ENCODE measurements around the gene KSR2. TPM values are rescaled to one million over a fixed set of nuclear protein-coding genes. Genes with fewer than 3 reads are reported as not detected.
"Not testable (repeated sequence)": the region's sequence is repeated elsewhere in the genome, so short reads cannot be mapped to it uniquely, and the experiment has no call there.

KSR2 gene
- total RNA-seq, 1 experiment from 2014 or later: not detected

- intact Hi-C loops (cut with micrococcal nuclease; ENCODE audit: unreplicated experiment): no loop called here
- no peak for DNase-seq (ENCODE audit: low spot score)
- H3K4me1 ChIP-seq (ENCODE audit: insufficient read depth, low read length, poor library complexity, severe bottlenecking): no peaks in the 10 kb centered on the region
- no peaks in the 10 kb centered on the region for H3K9me3 ChIP-seq (ENCODE audit: low read depth, low read length, poor library complexity, severe bottlenecking)
- H3K36me3 ChIP-seq (ENCODE audit: insufficient read depth, low read length, poor library complexity, severe bottlenecking): no peaks in the 10 kb centered on the region
- BruUV-seq (replicated peaks): no TSS peak
- ChIA-PET POLR2A (ENCODE audit: low non-redundant PET) (no interaction called here), CTCF (no interaction called here)
- TF ChIP-seq CTCF (conservative IDR thresholded peaks at IDR 0.05; ENCODE audit: low read depth, low read length): no peak
- TF ChIP-seq EZH2 (IDR thresholded peaks at IDR 0.05; ENCODE audit: borderline replicate concordance, low read depth, low read length, poor library complexity, severe bottlenecking): no peak
- no peaks in the 10 kb centered on the region for H3K27me3 ChIP-seq (replicated peaks; ENCODE audit: insufficient read depth, low read depth, low read length, poor library complexity)
- no peak overlapping the region for H3K4me3 ChIP-seq (ENCODE audit: low read depth, low read length, poor library complexity, severe bottlenecking)
- H3K27ac ChIP-seq (ENCODE audit: low read depth, low read length, poor library complexity, severe bottlenecking): no peak overlapping the region
Measured at GRCh38 chr12:117865505-117865904, 103.3 kb downstream of the KSR2 start.

GRCh38 chr12:117863002-117863709 lies 105.6 kb downstream of the KSR2 start:
- Histone ChIP-seq H3K9me3 (ENCODE audit: low read depth, low read length, poor library complexity, severe bottlenecking) (no peaks in the 10 kb centered on the region), H3K36me3 (ENCODE audit: insufficient read depth, low read length, poor library complexity, severe bottlenecking) (no peaks in the 10 kb centered on the region), H3K27me3 (replicated peaks; ENCODE audit: insufficient read depth, low read depth, low read length, poor library complexity) (no peaks in the 10 kb centered on the region), H3K4me1 (ENCODE audit: insufficient read depth, low read length, poor library complexity, severe bottlenecking) (no peaks in the 10 kb centered on the region), H3K27ac (ENCODE audit: low read depth, low read length, poor library complexity, severe bottlenecking) (no peak overlapping the region), H3K4me3 (ENCODE audit: low read depth, low read length, poor library complexity, severe bottlenecking) (no peak overlapping the region)
- no peak for DNase-seq (ENCODE audit: low spot score)
- intact Hi-C loops (cut with micrococcal nuclease; ENCODE audit: unreplicated experiment): no loop called here
- CTCF ChIA-PET: no interaction called here
- TF ChIP-seq EZH2 (IDR thresholded peaks at IDR 0.05; ENCODE audit: borderline replicate concordance, low read depth, low read length, poor library complexity, severe bottlenecking): no peak
- TF ChIP-seq CTCF (conservative IDR thresholded peaks at IDR 0.05; ENCODE audit: low read depth, low read length): no peak
- POLR2A ChIA-PET (ENCODE audit: low non-redundant PET): no interaction called here
- BruUV-seq (replicated peaks): no TSS peak

GRCh38 chr12:117861691-117862090 lies 107.1 kb downstream of the KSR2 start:
- ChIA-PET CTCF (no interaction called here), POLR2A (ENCODE audit: low non-redundant PET) (no interaction called here)
- Histone ChIP-seq H3K4me3 (ENCODE audit: low read depth, low read length, poor library complexity, severe bottlenecking) (no peak overlapping the region), H3K27ac (ENCODE audit: low read depth, low read length, poor library complexity, severe bottlenecking) (no peak overlapping the region), H3K9me3 (ENCODE audit: low read depth, low read length, poor library complexity, severe bottlenecking) (no peaks in the 10 kb centered on the region), H3K27me3 (replicated peaks; ENCODE audit: insufficient read depth, low read depth, low read length, poor library complexity) (no peaks in the 10 kb centered on the region), H3K36me3 (ENCODE audit: insufficient read depth, low read length, poor library complexity, severe bottlenecking) (no peaks in the 10 kb centered on the region), H3K4me1 (ENCODE audit: insufficient read depth, low read length, poor library complexity, severe bottlenecking) (no peaks in the 10 kb centered on the region)
- intact Hi-C loops (cut with micrococcal nuclease; ENCODE audit: unreplicated experiment): no loop called here
- TF ChIP-seq EZH2 (IDR thresholded peaks at IDR 0.05; ENCODE audit: borderline replicate concordance, low read depth, low read length, poor library complexity, severe bottlenecking) (no peak), CTCF (conservative IDR thresholded peaks at IDR 0.05; ENCODE audit: low read depth, low read length) (no peak)
- BruUV-seq (replicated peaks): no TSS peak
- DNase-seq (ENCODE audit: low spot score): no peak

- DNase-seq (ENCODE audit: low spot score); BruUV-seq (replicated peaks); POLR2A ChIA-PET (ENCODE audit: low non-redundant PET); H3K4me1 ChIP-seq (ENCODE audit: insufficient read depth, low read length, poor library complexity, severe bottlenecking); intact Hi-C loops (cut with micrococcal nuclease; ENCODE audit: unreplicated experiment); H3K27ac ChIP-seq (ENCODE audit: low read depth, low read length, poor library complexity, severe bottlenecking); H3K27me3 ChIP-seq (replicated peaks; ENCODE audit: insufficient read depth, low read depth, low read length, poor library complexity); H3K36me3 ChIP-seq (ENCODE audit: insufficient read depth, low read length, poor library complexity, severe bottlenecking); H3K9me3 ChIP-seq (ENCODE audit: low read depth, low read length, poor library complexity, severe bottlenecking); H3K4me3 ChIP-seq (ENCODE audit: low read depth, low read length, poor library complexity, severe bottlenecking); CTCF ChIA-PET: not testable (repeated sequence)
Measured at GRCh38 chr12:117860787-117861290, 108.0 kb downstream of the KSR2 start.

Data from A673 (cell line).